LNCaP clone FGC (cell line): ENCODE results near the gene MCFD2.

Source experiments
- DNase-seq: peaks from one replicate; pipeline ENCODE4 v3.0.0-alpha.2; 2011; ENCODE audit warnings: low read depth
- H3K4me3 ChIP-seq: 2 replicates; pipeline ENCODE4 v1.5.1; 2011; ENCODE audit warnings: mild to moderate bottlenecking, low read depth, low read length, control low read depth
- TF ChIP-seq, protein P1 (sequence below): IDR thresholded peaks from 2 replicates; pipeline ENCODE4 v1.5.1; 2012; ENCODE audit warnings: mild to moderate bottlenecking; ENCODE audit not compliant: control insufficient read depth, insufficient read depth; ENCODE audit errors: extremely low read depth

Gene MCFD2

DNA sequence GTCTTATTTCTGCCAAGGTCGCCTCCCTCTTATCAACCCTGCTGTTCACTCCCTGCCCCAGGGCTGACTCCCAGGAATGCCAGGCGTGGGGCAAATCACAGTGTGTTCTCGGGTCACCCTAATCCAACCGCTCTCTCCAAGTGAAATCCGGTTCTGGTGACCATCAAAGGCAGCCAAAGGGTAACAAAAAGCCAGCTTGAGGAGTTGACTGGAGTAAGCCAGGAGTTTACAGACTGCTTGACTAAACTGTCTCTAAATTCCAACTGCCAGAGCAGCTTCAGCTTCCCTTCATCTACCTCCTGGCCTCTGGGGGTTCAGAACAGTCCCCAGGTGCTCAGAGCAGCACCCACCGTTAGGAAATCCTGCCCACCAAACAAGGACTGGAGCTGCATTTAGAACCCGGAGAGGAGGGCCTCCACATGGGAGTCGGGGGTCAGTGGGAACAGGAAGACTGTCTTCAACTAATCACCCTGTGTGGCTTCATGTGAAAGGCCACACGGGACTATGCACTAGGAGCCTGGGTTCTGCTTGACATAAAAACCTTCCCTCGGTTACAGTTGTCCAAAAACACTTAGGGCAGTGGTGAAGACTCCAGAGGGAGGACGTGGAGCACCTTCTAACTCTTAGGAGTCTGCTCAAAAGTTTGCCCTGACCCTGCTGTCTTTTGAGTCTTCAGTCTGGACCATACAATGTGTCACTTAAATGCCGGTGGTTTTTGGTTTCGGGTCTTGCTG lies 24.2 kb upstream of the MCFD2 start:
- TF ChIP-seq, protein P1, sequence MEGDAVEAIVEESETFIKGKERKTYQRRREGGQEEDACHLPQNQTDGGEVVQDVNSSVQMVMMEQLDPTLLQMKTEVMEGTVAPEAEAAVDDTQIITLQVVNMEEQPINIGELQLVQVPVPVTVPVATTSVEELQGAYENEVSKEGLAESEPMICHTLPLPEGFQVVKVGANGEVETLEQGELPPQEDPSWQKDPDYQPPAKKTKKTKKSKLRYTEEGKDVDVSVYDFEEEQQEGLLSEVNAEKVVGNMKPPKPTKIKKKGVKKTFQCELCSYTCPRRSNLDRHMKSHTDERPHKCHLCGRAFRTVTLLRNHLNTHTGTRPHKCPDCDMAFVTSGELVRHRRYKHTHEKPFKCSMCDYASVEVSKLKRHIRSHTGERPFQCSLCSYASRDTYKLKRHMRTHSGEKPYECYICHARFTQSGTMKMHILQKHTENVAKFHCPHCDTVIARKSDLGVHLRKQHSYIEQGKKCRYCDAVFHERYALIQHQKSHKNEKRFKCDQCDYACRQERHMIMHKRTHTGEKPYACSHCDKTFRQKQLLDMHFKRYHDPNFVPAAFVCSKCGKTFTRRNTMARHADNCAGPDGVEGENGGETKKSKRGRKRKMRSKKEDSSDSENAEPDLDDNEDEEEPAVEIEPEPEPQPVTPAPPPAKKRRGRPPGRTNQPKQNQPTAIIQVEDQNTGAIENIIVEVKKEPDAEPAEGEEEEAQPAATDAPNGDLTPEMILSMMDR, result no peak
- no peak for DNase-seq
- no peak overlapping the region for H3K4me3 ChIP-seq

DNA sequence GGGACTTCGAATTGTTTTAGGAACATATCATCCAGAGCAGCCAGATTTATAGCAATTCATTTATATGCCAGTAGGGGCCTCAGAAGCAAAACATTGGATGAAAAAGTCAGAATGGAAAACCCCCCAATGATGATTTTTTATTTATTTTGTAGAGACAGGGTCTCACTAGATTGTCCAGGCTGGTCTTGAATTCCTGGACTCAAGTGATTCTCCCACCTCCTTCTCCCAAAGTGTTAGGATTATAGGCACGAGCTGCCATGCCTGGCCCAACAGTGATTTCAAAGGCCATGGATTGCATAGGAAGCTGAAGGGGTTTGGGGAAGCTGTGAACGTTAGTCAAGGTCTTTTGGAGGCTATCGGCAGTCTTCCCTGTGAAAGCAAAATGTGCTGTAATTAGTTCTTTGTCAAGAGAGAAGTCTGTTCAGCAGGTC lies 21.9 kb upstream of the MCFD2 start:
- DNase-seq, result no peak
- TF ChIP-seq, protein P1, result no peak
- H3K4me3 ChIP-seq, result no peak overlapping the region

DNA sequence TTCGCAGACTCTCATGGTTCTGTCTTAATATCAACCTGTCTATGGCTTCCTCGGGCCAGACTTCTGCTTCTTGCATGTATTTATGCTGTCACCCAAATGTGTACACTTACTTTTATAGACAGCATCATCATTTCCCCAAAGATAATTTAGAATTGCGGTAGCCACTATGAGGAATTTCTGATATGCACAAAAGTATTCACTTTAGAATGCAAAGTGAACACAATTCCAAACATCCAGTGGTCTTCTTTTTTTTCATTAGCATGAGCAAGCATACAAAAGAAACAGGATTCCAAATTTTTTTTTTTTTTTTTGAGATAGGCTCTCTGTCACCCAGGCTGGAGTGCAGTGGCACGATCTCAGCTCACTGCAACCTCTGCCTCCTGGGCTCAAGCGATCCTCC lies 21.0 kb upstream of the MCFD2 start:
- TF ChIP-seq, protein P1, result no peak
- DNase-seq, result no peak
- no peak overlapping the region for H3K4me3 ChIP-seq

DNA sequence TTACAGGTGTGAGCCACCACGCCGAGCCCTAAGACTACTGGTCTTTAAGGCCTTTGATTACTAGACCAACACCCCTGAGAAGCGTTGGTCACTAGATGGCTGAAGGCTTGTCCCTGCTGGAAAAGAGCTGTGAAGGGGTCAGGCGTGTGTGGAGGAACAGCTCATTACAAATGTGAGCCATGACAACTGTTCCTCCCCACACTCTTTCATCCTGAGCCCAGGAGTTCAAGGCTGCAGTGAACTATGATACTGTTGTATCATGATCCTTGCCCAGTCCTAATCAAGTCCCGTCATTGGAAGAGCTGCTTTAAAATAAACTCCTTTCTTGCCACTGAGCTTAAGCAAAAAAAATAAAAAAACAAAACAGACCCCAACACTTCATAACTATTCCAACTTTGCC lies 19.5 kb upstream of the MCFD2 start:
- H3K4me3 ChIP-seq, result no peak overlapping the region
- TF ChIP-seq, protein P1, result no peak
- DNase-seq, result no peak

DNA sequence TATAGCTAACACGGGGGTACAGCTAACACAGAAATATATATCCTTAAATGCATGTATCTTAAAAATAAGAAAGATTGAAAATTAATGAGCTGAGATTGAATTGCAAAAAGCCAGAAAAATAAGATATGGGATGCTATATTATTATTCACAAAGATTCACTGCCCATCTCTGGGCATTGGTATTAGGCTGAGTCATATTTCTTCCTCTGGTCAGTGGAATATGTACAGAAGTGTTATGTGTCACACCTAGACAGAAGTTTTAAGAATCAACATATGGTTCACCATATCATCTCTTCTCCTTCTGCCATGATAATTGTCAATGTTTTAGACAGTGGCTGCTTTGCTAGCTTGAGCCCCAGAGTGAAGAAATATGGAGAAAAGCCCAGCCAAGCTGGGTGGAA lies 14.0 kb upstream of the MCFD2 start:
- no peak overlapping the region for H3K4me3 ChIP-seq
- DNase-seq, result no peak
- TF ChIP-seq, protein P1, result no peak

DNA sequence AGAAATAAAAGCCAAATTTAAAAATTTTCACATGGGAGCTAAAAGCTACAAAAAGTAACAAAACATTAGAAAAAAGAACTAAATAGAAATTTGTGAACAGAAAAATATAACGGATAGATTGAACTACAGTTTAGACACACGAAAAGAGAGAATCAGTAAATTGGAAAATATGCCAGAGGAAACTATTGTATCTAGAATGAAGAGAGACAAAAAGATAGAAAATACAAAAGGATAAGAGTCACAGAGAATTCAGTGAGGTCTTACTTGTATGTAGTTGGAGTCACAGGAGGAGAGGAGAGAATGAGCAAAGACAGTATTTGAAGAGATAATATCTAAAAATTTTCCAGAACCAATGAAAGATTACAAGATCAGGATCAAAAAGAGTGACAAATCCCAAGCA lies 11.3 kb upstream of the MCFD2 start:
- DNase-seq, result no peak
- no peak overlapping the region for H3K4me3 ChIP-seq
- TF ChIP-seq, protein P1, result no peak
